ENCODE data around the gene TNFRSF21. TPM values are rescaled to one million over a fixed set of nuclear protein-coding genes. Genes with fewer than 3 reads are reported as not detected.
"Not testable (repeated sequence)": the region's sequence is repeated elsewhere in the genome, so short reads cannot be mapped to it uniquely, and the experiment has no call there.

Gene TNFRSF21
- total and polyA plus RNA-seq, 5 donors = 4.5 to 9.1 (median 5.6) TPM

DNA sequence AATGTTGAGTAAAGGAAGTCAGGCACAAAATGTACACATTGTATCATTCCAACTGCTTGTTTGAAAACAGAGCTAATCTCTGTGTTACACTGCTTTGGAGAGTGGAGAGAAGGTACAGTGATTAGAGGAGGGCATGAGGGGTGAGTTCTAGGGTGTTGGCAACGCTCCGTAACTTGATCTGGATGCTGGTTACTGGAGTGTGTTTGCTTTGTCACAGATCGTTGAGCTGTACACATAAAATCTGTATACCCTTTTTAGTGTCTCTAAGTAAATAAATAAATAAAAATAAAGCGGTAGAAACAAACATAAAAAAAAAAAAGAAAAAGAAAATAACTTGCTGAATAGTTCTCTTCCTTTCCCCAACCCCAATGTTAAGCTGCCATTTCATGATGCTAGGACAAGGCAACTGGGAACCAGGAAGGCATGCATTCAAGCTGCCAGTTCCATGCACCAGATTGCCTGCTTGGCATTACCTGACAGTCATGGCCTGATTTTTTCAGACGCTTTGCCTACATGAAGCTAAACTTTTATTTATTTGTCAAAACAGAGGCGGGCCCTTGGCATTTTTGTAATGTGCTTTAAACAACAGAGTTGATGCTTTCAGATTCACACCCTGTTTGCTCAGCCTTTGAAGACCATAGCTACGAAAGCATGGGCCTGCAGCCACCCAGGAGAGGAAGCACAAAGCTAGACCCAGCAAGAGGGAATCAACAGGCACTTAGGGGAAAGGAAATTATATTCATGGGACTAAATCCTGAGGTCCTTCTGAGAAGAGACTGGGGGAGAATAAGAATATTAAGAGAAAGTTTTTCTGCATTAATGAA lies 21.2 kb downstream of the TNFRSF21 start:
- WGBS = 75% methylated on average over 7 of the region's 7 CpGs
- Histone ChIP-seq H3K4me3 (ENCODE audit: low read length) (no peak overlapping the region), H3K9me3 (ENCODE audit: control insufficient read depth, low read length) (no peaks in the 10 kb centered on the region), H3K27ac (ENCODE audit: low read length) (no peak overlapping the region), H3K4me1 (ENCODE audit: control insufficient read depth, insufficient read depth, low read length) (no peaks in the 10 kb centered on the region), H3K27me3 (ENCODE audit: control insufficient read depth, insufficient read depth) (no peaks in the 10 kb centered on the region)
- peak in 1 of 2 donors; percentile 54 for ATAC-seq
- intact Hi-C loops (cut with DNase I) = no loop called here
- no peak for DNase-seq

- intact Hi-C loops (cut with DNase I) = no loop called here
- no peak for DNase-seq
- Histone ChIP-seq H3K4me3 (ENCODE audit: low read length) (no peak overlapping the region), H3K27me3 (ENCODE audit: control insufficient read depth, insufficient read depth) (no peaks in the 10 kb centered on the region), H3K27ac (ENCODE audit: low read length) (no peak overlapping the region), H3K4me1 (ENCODE audit: control insufficient read depth, insufficient read depth, low read length) (no peaks in the 10 kb centered on the region), H3K9me3 (ENCODE audit: control insufficient read depth, low read length) (no peaks in the 10 kb centered on the region)
- no peak for ATAC-seq
- 98% methylated on average over 7 of the region's 7 CpGs for WGBS
Measured at GRCh38 chr6:47286301-47286700, 23.4 kb downstream of the TNFRSF21 start.

DNA sequence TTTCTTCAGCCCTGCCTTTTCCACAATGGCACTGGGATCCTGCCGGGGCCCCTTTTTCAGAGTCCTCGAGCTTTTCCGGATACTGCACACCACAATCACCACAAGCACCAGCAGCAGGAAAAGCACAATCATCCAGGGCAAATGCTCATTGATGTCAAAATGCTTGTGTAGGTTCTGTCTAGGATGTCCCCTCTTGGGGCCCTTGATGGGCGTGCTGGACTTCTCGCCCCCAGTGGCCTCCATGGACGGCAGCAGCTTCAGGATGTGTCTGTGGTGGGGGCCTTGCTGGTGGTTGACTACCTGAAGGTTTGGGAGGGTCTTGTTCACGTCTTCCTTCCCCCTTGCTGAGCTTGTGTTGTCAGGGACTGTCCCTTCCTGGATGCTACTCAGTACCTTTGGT lies 25.7 kb downstream of the TNFRSF21 start:
- no peaks in the 10 kb centered on the region for H3K9me3 ChIP-seq (ENCODE audit: control insufficient read depth, low read length)
- H3K27ac ChIP-seq (ENCODE audit: low read length) = no peak overlapping the region
- no peaks in the 10 kb centered on the region for H3K4me1 ChIP-seq (ENCODE audit: control insufficient read depth, insufficient read depth, low read length)
- WGBS = 95% methylated on average over 7 of the region's 7 CpGs
- intact Hi-C loops (cut with DNase I) = no loop called here
- H3K4me3 ChIP-seq (ENCODE audit: low read length) = no peak overlapping the region
- DNase-seq (no peak), ATAC-seq (no peak)
- H3K27me3 ChIP-seq (ENCODE audit: control insufficient read depth, insufficient read depth) = no peaks in the 10 kb centered on the region

GRCh38 chr6:47278545-47278944 lies 31.2 kb downstream of the TNFRSF21 start:
- Histone ChIP-seq H3K27me3 (ENCODE audit: control insufficient read depth, insufficient read depth) (no peaks in the 10 kb centered on the region), H3K27ac (ENCODE audit: low read length) (no peak overlapping the region), H3K4me1 (ENCODE audit: control insufficient read depth, insufficient read depth, low read length) (no peaks in the 10 kb centered on the region), H3K9me3 (ENCODE audit: control insufficient read depth, low read length) (no peaks in the 10 kb centered on the region), H3K4me3 (ENCODE audit: low read length) (no peak overlapping the region)
- 78% methylated on average over 3 of the region's 3 CpGs for WGBS
- ATAC-seq (no peak), DNase-seq (no peak)
- intact Hi-C loops (cut with DNase I) = no loop called here

DNA sequence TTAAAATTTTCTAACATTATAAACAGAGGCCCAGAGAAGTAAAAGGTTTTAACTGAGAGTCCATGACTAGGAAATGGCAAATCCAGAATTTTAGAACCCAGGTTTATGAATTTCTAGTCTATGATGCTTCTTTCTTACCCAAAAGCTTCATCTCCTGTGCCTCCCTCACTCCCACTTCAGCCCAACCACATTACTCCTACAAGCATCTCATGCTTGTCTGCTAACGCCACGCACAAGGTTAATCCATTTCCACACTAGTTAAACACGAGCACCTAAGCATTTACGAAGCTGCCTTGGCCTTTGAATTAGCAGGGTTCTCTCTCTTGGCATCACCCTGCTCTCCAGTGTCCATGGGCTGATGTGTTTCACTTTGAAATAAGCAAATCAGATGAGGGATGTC lies 32.0 kb downstream of the TNFRSF21 start:
- ATAC-seq (no peak), DNase-seq (no peak)
- WGBS = 89% methylated on average over 4 of the region's 4 CpGs
- Histone ChIP-seq H3K27me3 (ENCODE audit: control insufficient read depth, insufficient read depth) (no peaks in the 10 kb centered on the region), H3K9me3 (ENCODE audit: control insufficient read depth, low read length) (no peaks in the 10 kb centered on the region), H3K4me1 (ENCODE audit: control insufficient read depth, insufficient read depth, low read length) (no peaks in the 10 kb centered on the region), H3K27ac (ENCODE audit: low read length) (no peak overlapping the region), H3K4me3 (ENCODE audit: low read length) (no peak overlapping the region)
- intact Hi-C loops (cut with DNase I) = no loop called here

DNA sequence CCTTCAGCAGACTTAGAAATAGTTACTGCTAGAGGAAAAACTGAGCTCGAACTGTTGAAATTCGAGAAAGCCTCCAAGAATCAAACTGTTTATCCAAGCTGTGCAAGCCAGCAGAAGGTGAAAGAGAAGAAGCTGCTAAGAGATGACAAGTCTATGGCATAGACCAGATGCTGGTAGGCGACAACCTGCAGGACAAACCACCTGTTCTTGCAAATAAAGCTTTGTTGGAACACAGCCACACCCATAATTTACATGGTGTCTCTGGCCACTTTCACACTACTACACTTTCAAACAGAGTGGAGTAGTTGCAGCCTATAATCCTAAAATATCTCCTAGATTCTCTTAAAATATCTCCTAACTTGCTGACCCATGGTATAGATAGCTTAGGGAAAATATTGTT lies 33.3 kb downstream of the TNFRSF21 start:
- DNase-seq = no peak
- H3K27me3 ChIP-seq (ENCODE audit: control insufficient read depth, insufficient read depth) = no peaks in the 10 kb centered on the region
- WGBS = 90% methylated on average over 3 of the region's 3 CpGs
- H3K9me3 ChIP-seq (ENCODE audit: control insufficient read depth, low read length) = no peaks in the 10 kb centered on the region
- H3K4me3 ChIP-seq (ENCODE audit: low read length) = no peak overlapping the region
- no peaks in the 10 kb centered on the region for H3K4me1 ChIP-seq (ENCODE audit: control insufficient read depth, insufficient read depth, low read length)
- intact Hi-C loops (cut with DNase I) = no loop called here
- H3K27ac ChIP-seq (ENCODE audit: low read length) = no peak overlapping the region
- no peak for ATAC-seq

DNA sequence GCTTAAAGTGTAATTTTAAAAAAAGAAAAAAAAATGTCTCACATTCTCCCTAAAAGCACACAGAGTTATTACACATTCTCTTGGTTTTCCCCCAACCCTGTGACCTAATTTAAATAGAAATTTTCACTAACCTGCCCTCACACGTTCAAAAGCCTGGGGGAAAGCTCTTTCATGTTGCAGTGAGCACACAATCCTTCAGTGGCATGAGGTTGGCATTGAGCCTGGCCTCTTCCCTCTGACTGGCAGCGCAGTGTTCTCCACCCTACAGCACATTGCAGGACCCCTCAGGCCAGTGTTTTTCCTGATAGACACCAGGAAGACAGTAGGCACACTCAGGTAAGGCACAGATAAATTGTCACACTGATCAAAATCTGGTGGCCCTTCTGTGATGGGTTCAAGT lies 34.1 kb downstream of the TNFRSF21 start:
- no peak overlapping the region for H3K27ac ChIP-seq (ENCODE audit: low read length)
- H3K4me3 ChIP-seq (ENCODE audit: low read length) = no peak overlapping the region
- ATAC-seq (no peak), DNase-seq (no peak)
- H3K27me3 ChIP-seq (ENCODE audit: control insufficient read depth, insufficient read depth) = no peaks in the 10 kb centered on the region
- H3K9me3 ChIP-seq (ENCODE audit: control insufficient read depth, low read length) = no peaks in the 10 kb centered on the region
- no peaks in the 10 kb centered on the region for H3K4me1 ChIP-seq (ENCODE audit: control insufficient read depth, insufficient read depth, low read length)
- 85% methylated on average over 2 of the region's 2 CpGs for WGBS
- intact Hi-C loops (cut with DNase I) = no loop called here

DNA sequence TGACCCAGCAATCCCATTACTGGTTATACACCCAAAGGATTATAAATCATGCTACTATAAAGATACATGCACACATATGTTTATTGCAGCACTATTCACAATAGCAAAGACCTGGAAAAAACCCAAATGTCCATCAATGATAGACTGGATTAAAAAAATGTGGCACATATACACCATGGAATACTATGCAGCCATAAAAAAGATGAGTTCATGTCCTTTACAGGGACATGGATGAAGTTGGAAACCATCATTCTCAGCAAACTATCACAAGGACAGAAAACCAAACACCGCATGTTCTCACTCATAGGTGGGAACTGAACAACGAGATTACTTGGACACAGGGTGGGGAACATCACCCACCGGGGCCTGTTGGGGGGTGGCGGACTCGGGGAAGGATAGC lies 34.6 kb downstream of the TNFRSF21 start:
- ATAC-seq; H3K4me1 ChIP-seq (ENCODE audit: control insufficient read depth, insufficient read depth, low read length); H3K4me3 ChIP-seq (ENCODE audit: low read length); H3K9me3 ChIP-seq (ENCODE audit: control insufficient read depth, low read length); DNase-seq; H3K27ac ChIP-seq (ENCODE audit: low read length); intact Hi-C loops (cut with DNase I); H3K27me3 ChIP-seq (ENCODE audit: control insufficient read depth, insufficient read depth): not testable (repeated sequence)
- 93% methylated on average over 5 of the region's 5 CpGs for WGBS

- Histone ChIP-seq H3K4me1 (ENCODE audit: control insufficient read depth, insufficient read depth, low read length) (no peaks in the 10 kb centered on the region), H3K27me3 (ENCODE audit: control insufficient read depth, insufficient read depth) (no peaks in the 10 kb centered on the region), H3K4me3 (ENCODE audit: low read length) (no peak overlapping the region), H3K27ac (ENCODE audit: low read length) (no peak overlapping the region), H3K9me3 (ENCODE audit: control insufficient read depth, low read length) (no peaks in the 10 kb centered on the region)
- 91% methylated on average over 5 of the region's 5 CpGs for WGBS
- ATAC-seq (no peak), DNase-seq (no peak)
- intact Hi-C loops (cut with DNase I) = no loop called here
Measured at GRCh38 chr6:47268572-47269187, 41.0 kb downstream of the TNFRSF21 start.

GRCh38 chr6:47267301-47267700 lies 42.4 kb downstream of the TNFRSF21 start:
- H3K4me3 ChIP-seq (ENCODE audit: low read length) = no peak overlapping the region
- intact Hi-C loops (cut with DNase I) = no loop called here
- DNase-seq = no peak
- no peaks in the 10 kb centered on the region for H3K27me3 ChIP-seq (ENCODE audit: control insufficient read depth, insufficient read depth)
- no peak for ATAC-seq
- no peaks in the 10 kb centered on the region for H3K4me1 ChIP-seq (ENCODE audit: control insufficient read depth, insufficient read depth, low read length)
- WGBS = 88% methylated on average over 6 of the region's 6 CpGs
- no peak overlapping the region for H3K27ac ChIP-seq (ENCODE audit: low read length)
- no peaks in the 10 kb centered on the region for H3K9me3 ChIP-seq (ENCODE audit: control insufficient read depth, low read length)

- intact Hi-C loops (cut with DNase I) = no loop called here
- 83% methylated on average over 2 of the region's 2 CpGs for WGBS
Measured at GRCh38 chr6:47265971-47266370, 43.7 kb downstream of the TNFRSF21 start.

More at GRCh38 chr6:47265971-47266370, 43.7 kb downstream of the TNFRSF21 start:
- DNase-seq (no peak), ATAC-seq (no peak)
- no peaks in the 10 kb centered on the region for H3K9me3 ChIP-seq (ENCODE audit: control insufficient read depth, low read length)
- no peak overlapping the region for H3K4me3 ChIP-seq (ENCODE audit: low read length)
- H3K27me3 ChIP-seq (ENCODE audit: control insufficient read depth, insufficient read depth) = no peaks in the 10 kb centered on the region
- H3K4me1 ChIP-seq (ENCODE audit: control insufficient read depth, insufficient read depth, low read length) = no peaks in the 10 kb centered on the region
- no peak overlapping the region for H3K27ac ChIP-seq (ENCODE audit: low read length)
